Smooth muscle cell of bladder (primary cell): ENCODE data around the gene SCARF1. TPM values are rescaled to one million over a fixed set of nuclear protein-coding genes. Genes with fewer than 3 reads are reported as not detected.

Experiments used
- total RNA-seq: library from RNA; depleted of rRNA; stranded (reverse); fragments of >200 nt; gene quantifications from 2 replicates; pipeline ENCODE4 v1.2.3, GENCODE V29; 2014

Gene SCARF1, protein sequence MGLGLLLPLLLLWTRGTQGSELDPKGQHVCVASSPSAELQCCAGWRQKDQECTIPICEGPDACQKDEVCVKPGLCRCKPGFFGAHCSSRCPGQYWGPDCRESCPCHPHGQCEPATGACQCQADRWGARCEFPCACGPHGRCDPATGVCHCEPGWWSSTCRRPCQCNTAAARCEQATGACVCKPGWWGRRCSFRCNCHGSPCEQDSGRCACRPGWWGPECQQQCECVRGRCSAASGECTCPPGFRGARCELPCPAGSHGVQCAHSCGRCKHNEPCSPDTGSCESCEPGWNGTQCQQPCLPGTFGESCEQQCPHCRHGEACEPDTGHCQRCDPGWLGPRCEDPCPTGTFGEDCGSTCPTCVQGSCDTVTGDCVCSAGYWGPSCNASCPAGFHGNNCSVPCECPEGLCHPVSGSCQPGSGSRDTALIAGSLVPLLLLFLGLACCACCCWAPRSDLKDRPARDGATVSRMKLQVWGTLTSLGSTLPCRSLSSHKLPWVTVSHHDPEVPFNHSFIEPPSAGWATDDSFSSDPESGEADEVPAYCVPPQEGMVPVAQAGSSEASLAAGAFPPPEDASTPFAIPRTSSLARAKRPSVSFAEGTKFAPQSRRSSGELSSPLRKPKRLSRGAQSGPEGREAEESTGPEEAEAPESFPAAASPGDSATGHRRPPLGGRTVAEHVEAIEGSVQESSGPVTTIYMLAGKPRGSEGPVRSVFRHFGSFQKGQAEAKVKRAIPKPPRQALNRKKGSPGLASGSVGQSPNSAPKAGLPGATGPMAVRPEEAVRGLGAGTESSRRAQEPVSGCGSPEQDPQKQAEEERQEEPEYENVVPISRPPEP
- total RNA-seq, result 0.14 and 0.65 TPM in 2 replicates

GRCh38 chr17:1645207-1646171, at the start of gene SCARF1:
SCARF1 (minus strand) TSS chr17:1645732; CDS start chr17:1645697, 35 bp downstream.

GRCh38 chr17:1684378-1685189, 39.1 kb upstream of the SCARF1 start, which contains the start of gene PRPF8:
PRPF8 (minus strand) TSS chr17:1684867; CDS start chr17:1684571, 296 bp downstream.

DNA sequence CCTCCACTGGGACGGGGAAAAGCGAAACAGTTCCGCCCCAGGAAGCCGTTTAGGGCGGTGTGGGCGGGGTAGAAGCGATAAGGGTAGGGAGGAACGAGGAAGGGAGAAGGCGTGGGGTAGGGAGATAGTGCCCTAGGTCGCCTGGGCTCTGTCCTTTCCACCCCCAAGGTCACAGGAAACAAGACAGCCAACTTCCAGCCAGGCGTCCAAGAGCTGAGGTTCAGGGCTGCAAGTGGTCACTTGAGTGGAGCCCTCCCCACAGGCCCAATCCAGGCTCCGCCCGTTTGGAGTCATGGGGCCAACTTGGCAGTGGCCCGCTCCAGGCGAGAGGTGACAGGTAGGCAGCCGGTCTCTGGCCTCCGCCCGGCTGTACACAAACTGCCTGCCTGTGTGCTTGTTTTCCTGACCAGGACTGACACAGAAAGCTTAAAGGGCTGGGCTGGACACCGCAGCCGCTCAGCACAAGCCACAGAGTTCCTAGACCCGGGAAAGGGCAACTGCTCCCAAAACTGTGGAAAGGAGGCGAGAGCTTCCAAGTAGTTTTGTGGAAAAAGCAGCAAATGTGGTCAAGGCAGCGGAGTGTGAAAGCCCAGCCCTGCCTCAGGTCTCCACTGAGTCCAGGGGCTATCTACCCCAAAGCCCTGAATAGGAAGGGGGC, 4.4 kb upstream of the SCARF1 start, which contains the start of gene RILP:
Gene RILP (minus strand): TSS at position 23 of the 658 bp plus-strand sequence. CDS start 62 bp downstream, outside the sequence.

DNA sequence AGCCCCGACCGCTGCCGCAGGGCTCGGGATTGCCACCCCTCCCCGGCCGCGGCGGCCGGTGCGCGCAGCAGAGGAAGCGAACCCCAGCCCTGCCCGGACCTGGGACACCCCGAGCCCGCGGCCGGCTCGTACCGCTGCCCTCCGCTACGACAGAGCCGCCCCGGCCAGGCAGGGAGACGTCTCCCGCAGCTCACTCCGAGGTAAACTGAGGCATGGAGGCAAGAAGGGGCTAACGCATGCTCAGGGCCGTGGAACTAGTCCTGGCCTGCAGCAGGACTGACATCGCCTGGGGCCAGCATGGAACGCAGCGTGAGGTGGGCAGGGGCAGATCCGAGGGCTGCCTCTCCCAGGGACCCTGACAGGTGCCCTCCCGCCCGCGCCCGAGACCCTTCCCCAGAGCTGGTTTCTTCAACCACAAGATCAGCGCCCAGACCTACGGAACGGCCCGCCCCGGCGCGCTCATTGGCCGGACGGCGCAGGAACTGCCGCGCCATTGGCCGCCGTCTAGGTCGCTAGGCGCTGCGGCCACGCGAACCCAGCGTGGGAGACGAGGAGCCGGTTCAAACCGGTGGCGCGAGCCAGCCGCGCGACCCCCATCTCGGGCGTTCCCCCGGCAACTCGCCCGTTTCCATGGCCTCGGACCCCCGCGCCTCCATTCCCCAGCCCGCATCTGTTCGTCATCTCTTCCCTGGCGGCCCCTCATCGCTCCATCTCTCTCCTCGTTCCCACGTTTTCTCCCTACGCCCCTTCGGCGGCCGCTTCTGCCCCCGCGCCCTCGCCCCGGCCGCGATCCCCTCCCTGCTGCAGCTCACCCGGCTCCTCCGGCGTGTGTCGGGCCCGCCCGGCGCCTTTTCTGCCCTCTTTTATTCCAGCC, 17.3 kb downstream of the SCARF1 start, which contains the start of gene SLC43A2:
Gene SLC43A2 (minus strand): TSS at position 853 of the 874 bp plus-strand sequence. CDS start 960 bp downstream, outside the sequence.

Other genes with a start within 250 kb of the SCARF1 start
- gene YWHAE, start 245.5 kb downstream of the SCARF1 start, total RNA-seq, result 245 and 276 TPM in 2 replicates
- gene CRK, start 189.5 kb downstream of the SCARF1 start, total RNA-seq, result 86.2 and 100 TPM in 2 replicates
- gene MYO1C, start 153.0 kb downstream of the SCARF1 start, total RNA-seq, result 113 and 132 TPM in 2 replicates
- 23.5 and 28.2 TPM in 2 replicates for gene INPP5K, start 129.1 kb downstream of the SCARF1 start, total RNA-seq
- gene PITPNA, start 82.9 kb downstream of the SCARF1 start, total RNA-seq, result 13.2 and 15.3 TPM in 2 replicates
- 6.5 and 10.4 TPM in 2 replicates for gene SLC43A2, start 16.9 kb downstream of the SCARF1 start, total RNA-seq
- 6.7 and 7.5 TPM in 2 replicates for gene RILP, start 4.1 kb upstream of the SCARF1 start, total RNA-seq
- gene PRPF8, start 39.1 kb upstream of the SCARF1 start, total RNA-seq, result 63.4 and 72.8 TPM in 2 replicates
- gene TLCD2, start 64.6 kb upstream of the SCARF1 start, total RNA-seq, result 4.4 and 5.0 TPM in 2 replicates
- 20.1 and 31.9 TPM in 2 replicates for gene WDR81, start 79.0 kb upstream of the SCARF1 start, total RNA-seq
- gene SERPINF2, start 97.1 kb upstream of the SCARF1 start, total RNA-seq, result under 0.01 and 0.28 TPM in 2 replicates
- 104 and 114 TPM in 2 replicates for gene SERPINF1, start 116.3 kb upstream of the SCARF1 start, total RNA-seq
- gene SMYD4, start 184.2 kb upstream of the SCARF1 start, total RNA-seq, result 5.1 and 7.0 TPM in 2 replicates
- gene RPA1, start 184.3 kb upstream of the SCARF1 start, total RNA-seq, result 15.2 and 32.9 TPM in 2 replicates